Measurements from ENCODE around the gene ANKUB1.

ANKUB1 gene

GRCh38 chr3:149752788-149753136, 39.6 kb downstream of the ANKUB1 start:
- DNase-seq, result no peak

GRCh38 chr3:149752051-149752787, 40.1 kb downstream of the ANKUB1 start, which contains the start of gene COMMD2:
Gene COMMD2, minus strand, starts transcription at chr3:149752489. Its CDS starts 45 bp downstream, at chr3:149752444.
- DNase-seq, result peak; percentile 87

DNA sequence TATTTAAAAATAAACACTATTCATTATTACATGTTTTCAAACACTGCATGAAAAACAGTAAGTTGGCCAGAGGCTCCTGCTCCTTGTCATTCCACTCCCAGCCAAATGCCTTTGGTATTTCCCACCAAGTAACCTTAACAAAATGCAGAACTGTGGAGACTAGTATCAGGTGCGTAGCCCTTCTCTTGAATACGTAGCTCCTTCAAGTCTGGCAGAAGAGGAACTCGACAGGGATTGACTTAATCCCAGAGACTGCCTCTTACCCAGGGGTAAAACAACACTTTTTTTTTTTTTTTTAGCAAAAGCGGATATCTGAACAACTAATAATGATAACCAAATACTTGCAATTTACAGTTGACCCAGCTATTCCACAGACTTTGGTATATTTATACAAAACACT, 40.8 kb downstream of the ANKUB1 start:
- DNase-seq, result no peak

- no peak for DNase-seq
These were observed 47.7 kb downstream of the ANKUB1 start for GRCh38 chr3:149744606-149745005.

DNA sequence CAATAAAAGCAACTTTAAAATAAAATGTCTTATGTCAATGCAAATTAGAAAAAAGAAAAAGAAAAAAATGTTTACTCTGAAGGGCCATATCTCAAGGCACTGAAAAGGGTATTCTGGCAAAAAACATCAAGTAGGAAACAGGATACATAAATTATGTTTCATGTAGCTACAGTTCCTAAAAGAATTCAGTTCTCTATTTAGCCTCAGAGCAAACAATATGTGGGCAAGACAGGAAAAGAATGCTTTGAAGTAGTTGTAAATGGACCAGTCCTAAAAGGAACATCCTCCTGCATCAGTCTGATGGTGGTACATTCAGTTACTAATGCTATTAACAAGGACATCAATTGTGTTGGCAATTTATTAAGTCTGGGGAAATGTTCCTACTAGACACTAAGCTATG, 48.2 kb downstream of the ANKUB1 start:
- no peak for DNase-seq

GRCh38 chr3:149739396-149739795, 53.0 kb downstream of the ANKUB1 start:
- DNase-seq, result no peak

GRCh38 chr3:149738876-149739275, 53.5 kb downstream of the ANKUB1 start:
- DNase-seq, result no peak

DNA sequence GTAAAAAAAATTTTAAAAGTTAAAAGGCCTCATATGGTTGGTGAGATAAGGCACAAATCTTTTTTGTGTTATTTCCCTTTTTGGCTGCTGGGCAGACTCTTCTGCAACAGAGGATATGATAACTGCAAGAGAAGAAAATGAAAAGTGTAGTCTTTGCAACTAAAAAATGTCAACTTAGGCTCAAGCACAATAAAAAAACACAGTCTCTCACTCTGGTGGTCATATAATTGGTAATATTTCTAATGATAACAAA, 55.5 kb downstream of the ANKUB1 start:
- no peak for DNase-seq

DNA sequence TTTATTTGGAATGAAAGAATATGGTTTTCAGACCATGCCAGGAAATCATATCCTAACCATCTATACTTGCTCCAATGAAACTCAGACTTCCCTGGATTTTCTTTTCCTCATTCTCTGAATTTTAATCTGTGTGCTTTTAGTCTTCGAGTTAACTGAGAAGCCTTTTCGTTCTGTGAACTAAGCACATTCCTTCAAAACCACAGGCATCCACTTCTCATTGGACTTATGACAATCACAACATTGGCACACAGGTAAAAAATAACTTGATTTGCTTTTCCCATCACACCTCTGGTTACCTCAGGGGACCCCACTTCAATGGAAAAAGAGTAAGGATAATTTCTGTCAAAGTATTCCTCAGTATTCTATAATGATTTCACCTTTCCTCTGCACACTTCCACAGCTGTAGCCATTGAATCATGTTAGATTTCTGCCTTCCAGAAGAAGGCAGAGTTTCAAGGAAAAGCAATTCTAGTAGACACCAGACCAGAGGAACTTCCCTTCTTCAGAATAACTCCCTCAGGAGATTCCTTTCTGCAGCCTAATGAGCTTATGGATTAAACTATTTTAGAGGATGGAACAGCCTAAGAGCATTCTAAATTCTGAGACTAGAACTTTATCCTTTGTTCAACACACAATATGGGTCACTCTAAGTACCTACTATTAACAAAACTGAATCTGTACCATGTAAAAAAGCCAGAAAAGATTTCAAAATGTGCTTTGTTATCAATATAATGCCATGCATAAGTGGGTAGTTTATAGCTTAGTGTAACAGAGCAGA, 56.0 kb downstream of the ANKUB1 start:
- no peak for DNase-seq

DNA sequence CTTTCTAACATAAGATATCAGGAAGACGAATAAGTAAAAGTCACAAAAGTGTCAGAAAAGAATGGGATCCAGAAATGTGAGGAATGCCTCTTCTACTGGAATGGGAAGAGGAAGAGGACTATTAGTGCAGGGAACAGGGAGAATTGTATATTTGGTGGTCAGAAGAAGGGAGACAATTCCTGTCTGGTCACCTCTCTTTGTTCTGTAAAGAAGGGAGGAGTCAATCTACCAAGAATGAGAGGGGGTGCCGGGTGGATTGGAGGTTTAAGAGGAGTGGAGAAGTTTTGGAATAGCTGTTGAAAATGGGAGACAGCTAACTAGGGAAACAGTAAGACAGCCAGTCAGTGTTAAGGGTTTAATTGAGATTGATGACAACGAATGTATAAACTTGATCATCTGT, 60.1 kb downstream of the ANKUB1 start:
- DNase-seq, result no peak

DNA sequence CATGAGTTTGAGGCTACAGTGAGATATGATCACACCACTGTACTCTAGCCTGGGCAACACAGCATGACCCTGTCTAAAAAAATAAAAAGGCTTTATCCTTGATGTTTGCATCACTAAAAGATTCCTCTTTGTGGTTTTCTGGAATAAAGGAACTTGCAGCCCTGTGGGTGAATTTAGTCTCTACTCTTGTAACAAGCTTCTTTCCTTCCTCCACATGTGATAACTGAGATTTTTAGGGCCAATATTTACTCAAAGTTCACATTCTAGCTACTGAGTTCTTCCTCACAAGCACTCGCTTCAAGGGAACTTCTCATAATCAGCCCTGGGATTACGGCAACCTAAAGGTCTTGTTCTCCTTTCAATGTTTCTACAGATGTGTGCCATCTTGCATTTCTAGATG, 64.7 kb downstream of the ANKUB1 start:
- no peak for DNase-seq

GRCh38 chr3:149726716-149727407, 65.5 kb downstream of the ANKUB1 start:
- no peak for DNase-seq

- DNase-seq, result no peak
These were observed 68.6 kb downstream of the ANKUB1 start for GRCh38 chr3:149723781-149724180.

DNA sequence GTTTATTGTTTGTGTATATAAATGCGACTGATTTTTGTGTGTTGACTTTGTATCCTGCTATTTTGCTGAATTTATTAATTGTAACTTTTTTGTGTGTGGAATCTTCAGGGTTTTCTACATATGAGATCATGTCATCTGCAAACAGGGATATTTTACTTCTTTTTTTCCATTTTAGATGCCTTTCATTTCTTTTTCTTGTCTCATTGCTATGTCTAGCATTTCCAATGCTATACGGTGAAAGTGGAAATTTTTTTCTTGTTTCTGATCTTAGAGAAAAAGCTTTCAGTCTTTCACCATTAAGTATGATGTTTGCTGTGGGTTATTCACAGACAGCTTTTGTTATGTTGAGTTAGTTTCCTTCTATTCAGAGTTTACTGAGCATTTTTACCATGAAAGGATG, 71.4 kb downstream of the ANKUB1 start:
- DNase-seq, result no peak

GRCh38 chr3:149717391-149718056, 74.8 kb downstream of the ANKUB1 start:
- peak; percentile 37 for DNase-seq

GRCh38 chr3:149716984-149717383, 75.4 kb downstream of the ANKUB1 start:
- no peak for DNase-seq

DNA sequence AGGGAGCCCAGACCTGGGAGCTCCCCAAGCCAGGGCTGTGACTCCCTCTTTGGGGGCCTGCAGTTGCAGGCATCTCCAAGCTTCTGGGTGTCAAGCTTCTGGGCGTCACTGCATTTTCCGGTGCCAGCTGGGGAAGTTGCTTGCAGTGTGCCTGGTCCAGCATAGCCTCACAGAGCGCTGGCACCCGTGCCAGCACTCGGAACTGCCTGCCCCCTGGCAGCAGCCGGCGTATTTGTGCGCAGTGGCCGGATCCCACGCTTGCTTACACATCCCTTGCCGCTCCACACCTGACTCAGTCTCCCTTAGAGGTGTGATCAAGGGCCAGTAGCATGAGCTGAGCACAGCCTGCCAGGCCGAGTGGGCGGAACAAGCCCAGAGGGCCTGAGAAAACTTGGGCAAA, 77.1 kb downstream of the ANKUB1 start:
- DNase-seq, result no peak

- DNase-seq, result no peak
These were observed 78.4 kb downstream of the ANKUB1 start for GRCh38 chr3:149713730-149714654.
